NCI-H510A treated with DMSO at 0.1 percent for 48 hours (cell line): Measurements from ENCODE around the gene MIEN1.
"Not testable (repeated sequence)": the region's sequence is repeated elsewhere in the genome, so short reads cannot be mapped to it uniquely, and the experiment has no call there.

ENCODE experiments used
- DNase-seq: peaks from one replicate; lab custom pipeline; 2025; lab: John Stamatoyannopoulos, UW

The MIEN1 gene

DNA sequence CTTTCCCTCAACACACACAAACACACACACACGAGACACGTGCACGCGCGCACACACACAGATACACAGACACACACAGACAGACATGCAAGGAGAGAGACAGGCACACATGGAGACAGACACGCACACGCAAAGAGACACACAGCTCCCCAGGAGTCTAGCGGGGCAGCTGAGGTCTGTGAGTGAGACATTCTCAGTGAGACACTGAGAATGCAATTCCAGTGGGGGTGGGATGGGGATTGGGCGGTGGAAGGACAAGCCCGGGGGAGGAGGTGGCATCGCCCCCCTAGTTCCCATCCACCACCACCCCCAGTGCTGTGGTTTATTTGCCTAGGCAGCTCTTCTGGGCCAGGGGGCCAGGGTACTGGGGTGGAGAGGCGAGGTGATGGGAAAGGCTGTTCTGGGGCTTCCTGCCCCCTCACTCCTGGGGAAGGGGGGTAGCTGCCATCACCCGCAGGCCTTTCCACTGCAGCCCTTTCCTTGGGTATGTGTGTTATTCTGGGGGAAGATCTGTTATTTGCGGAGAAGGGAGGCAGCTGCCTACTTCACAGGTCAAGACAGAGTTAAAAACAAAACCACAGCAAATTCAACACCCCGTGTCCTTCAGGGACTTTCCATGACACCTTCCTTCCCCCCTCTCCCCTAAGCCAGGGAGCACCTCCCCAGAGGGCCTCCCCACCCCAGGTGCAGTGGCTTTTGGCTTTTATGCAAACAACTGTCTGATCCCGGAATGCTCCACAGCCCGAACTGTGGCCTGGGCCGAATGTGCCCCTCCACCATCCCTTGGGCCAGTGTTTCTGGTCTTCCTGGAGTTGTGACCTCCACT, 25.4 kb upstream of the MIEN1 start:
- DNase-seq = no peak

DNA sequence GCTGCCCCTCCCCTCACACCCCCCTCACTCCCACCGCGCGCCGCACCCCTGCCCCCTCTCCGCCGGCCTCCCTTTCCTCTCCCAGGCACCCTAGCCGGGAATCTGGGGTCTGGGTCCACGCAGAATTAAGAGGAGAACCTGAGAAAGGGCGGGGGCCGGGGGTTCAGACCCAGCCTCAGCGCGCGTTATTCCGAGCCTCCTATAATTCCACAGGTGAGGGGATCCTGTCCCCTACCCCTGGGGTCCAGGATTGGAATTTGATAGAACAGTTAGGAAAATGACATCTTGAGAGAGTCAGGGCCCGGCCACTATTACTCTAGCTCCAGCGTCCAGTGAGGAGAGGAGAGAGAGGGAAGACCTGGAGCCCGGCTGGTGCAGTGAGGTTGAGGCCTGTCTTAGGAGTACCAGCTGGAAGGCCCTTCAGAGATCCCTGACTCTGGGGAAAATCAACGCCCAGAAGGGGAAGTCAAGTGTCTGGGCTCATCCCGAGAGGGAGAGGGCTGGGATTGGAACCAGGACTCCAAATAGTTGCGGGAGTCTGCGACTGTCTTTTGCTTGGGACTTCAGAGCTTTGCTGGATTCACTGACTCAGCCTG, 24.7 kb upstream of the MIEN1 start:
- DNase-seq = no peak

DNA sequence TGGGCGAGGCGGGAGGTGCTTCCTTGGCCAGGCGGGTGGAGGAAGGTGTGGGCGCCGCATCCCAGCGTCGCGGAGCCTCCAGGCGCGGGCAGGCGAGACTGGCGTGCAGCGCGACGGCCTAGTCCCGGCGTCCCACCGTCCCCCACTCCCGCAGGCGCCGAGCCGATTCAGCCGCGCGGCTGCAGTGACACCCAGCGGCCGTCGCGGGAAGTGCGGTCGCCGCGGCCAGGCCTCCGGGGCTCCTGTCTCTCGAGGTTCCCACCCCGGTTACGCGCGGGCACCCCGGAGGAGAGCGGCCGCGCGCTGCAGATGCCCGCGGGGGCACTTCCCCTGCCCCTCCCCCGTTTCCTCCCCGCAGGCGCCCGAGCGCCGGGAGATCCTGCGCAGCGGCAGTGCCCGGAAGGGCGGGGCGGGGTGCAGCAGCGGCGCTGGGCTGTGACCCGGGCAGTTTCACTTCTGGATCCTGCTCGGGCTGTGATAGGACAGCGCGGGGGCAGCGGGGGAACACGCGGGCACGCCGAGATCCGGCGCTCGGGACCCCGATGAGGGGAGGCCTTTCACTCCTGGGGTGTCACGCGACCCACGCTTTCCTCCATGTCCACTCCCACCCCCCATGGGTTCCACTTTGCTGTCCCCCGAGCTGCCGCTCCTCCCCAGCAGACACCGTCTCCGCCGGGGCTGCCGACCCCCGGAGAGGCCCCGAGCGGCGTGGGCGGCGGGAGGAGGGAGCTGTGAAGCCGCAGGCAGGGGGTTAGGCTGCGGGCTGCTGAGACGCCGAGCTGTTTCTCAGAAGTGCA, 24.0 kb upstream of the MIEN1 start:
- peak; percentile 90 for DNase-seq

DNA sequence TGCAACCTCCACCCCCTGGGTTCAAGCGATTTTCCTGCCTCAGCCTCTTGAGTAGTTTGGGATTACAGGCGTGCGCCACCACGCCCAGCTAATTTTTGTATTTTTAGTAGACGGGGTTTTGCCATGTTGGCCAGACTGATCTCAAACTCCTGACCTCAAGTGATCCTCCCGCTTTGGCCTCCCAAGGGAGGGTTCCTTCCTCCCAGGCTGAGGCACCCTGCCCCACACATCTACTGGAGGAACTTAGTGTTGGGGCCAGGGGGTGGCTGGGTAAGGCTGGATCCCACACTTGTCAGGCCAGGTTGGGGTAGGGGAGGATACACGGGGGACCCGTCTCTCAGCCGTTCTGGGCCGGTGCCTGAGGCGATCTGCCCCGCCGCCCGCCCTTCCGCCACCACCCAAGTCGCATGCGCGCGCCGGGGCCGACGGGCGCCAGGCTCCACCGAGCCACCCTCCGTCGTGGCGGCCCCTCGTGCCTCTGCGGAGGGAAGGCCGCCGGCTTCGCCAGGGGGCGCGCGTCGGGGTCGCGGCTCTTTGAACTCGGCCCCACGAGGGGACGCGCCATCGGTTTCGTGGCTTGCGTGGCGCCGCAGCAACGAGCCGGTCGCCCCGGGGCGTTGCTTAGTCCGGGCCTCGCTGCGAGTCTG, 23.3 kb upstream of the MIEN1 start:
- DNase-seq = peak; percentile 32

DNA sequence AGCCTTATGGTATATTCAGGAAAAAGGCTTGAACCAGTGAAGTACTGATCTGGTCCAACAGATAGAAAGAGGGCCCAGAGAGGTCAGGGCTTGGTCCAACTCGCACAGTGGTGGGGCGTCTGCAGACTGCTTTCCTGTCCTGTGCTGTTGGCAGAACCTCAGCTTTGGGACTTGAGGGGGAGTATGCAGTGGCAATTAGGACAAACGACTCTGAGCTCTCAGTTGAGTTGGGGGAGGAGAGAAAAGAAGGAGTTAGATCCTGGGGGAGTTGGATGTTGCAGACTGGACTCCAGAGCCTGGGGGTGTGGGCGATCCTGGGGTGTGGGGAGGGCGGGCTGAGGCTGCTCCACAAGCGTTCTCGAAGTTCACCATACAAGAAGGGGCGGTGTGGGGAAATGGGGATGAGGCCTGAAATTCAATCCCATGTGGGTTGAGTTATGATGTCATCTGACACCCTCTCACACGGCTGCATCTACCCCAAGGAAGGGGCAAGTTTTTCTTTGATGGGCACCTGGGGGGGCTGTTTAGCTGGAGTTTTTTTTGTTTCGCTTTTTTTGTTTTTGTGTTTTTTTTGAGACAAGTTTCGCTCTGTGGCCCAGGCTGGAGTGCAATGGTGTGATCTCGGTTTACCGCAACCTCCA, 22.0 kb upstream of the MIEN1 start:
- DNase-seq = no peak

DNA sequence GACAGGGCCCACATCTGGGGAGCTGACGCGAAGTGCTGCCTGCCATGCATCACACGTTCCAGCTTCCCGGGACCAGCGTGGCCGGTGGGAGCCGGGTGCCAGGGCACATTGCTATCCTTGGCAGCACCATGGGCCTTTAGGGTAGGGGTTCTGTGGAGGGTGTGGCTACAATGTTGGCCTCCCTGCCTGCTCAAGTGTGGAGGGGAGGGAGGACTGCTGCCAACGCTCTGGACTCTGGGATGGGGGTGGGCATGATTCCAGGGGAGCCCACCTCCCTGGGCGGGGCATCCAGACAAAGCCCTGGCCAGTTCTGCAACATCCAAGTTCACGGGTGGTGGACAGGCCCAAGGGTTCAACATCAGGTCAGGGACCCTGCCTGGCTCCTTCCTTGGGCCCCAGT, 21.3 kb upstream of the MIEN1 start:
- no peak for DNase-seq

DNA sequence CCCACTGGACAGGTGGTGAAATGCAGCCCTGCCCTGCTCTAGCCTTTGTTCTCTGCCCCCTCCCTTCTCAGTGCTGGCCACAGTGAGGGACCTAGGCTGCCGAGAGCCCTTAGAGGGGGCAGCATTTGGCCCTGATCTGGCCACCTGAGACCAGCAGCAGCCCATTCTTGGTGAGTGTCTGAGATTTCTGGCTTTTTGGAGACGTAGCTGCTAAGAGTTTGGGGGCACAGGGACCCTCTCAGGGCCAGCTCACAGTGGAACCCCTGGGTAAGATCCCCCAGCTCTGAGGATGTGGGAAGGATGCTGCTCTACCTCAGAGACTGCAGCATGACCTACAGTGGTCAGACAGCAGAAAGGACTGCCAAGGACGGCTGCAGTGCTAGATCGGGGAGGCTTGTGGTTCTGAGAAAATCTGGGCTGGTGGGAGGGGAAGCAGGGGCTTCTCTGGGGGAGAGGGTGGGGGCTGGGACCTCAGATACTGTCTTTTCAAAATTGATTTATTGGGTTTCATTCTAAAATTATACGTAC, 20.7 kb upstream of the MIEN1 start:
- no peak for DNase-seq

DNA sequence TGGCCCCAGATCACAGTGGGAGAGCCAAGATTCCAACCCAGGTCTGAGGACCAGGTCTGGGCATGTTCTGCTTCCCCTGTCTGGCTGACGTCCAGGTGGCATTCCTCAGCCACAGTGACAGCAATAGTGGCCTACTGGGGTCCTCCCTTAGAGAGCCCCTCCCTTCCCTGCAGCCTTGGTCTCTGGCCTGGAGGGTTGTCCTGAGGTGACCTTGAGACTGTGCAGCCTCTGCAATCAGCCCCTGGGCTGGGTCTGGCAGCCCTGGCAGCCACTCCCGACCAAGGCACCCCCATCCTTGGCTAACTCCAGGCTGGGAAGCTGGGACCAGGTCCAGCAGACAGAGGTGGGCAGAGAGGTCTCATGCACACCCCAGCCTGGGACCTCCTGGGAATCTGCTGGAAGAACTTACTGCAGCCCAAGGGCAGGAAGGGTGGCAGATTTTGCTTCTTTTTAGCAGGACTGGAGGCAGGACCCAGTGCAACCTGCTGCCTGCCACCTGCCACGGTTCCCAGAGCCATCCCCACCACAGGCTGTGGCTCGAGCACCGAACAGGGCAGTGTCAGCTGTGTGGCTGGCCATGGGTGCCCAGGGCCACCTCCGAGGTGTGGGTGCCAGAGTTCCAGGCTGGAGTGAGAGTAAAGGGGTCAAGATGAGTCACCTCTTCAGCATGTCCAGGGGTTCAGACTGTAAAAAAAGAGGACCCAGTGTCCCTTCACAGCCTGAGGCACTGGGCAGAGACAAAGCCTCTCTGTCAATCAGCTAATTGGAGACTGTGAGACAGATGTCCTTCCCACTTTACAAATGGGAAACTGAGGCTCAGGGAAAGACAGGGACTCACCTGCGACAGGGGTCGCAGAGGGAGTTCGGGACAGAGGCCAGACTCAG, 20.0 kb upstream of the MIEN1 start:
- DNase-seq = no peak

DNA sequence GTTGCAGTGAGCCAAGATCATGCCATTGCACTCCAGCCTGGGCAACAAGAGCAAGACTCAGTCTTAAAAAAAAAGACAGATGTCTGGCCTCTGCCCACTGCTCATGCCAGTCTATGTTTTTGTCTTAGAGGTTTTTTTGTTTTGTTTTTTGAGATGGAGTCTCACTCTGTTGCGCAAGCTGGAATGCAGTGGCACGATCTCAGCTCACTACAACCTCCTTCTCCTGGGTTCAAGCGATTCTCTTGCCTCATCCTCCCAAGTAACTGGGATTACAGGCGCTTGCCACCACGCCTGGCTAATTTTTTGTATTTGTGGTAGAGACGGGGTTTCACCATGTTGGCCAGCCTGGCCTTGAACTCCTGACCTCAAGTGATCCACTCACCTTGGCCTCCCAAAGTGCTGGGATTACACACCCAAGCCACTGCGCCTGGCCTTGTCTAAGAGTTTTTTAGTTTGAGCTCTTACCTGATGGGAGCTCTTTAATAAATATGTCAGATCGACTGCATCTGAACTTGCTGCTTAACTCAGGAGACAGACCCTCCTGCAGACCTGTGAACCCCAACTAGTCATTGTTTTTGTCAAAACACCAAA, 18.2 kb upstream of the MIEN1 start:
- not testable (repeated sequence) for DNase-seq

DNA sequence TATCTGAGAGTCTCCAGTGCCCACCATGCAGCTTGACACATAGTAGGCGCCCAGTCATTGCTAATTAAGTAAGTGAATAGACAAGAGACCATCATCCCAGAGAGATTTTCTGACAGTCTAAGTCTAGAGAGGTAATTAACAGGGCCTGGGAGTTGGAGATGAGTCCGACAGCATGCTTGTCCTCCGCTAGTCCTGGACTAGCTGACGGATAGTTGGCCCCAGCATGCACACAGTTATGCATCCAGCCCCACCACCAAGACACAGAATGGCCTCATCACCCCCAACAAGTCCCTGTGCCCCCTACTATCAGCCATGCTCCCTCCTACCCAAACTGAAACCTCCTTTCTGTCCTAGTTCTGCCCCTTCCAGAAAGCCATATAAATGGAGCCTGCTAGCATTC, 17.4 kb upstream of the MIEN1 start:
- no peak for DNase-seq

DNA sequence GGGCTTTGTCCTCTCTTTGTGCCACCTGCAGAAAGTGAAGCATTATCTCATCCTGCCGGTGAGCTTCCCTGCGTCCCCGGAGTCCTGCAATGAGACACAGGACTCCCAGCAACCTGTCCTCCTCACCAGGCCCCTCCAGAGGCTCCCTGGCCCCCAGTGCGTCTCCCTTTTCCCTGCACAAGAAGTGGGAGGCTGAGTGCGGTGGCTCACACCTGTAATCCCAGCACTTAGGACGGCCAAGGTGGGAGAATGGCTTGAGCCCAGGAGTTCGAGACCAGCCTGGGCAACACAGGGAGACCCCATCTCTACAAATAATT, 15.8 kb upstream of the MIEN1 start:
- DNase-seq = no peak

DNA sequence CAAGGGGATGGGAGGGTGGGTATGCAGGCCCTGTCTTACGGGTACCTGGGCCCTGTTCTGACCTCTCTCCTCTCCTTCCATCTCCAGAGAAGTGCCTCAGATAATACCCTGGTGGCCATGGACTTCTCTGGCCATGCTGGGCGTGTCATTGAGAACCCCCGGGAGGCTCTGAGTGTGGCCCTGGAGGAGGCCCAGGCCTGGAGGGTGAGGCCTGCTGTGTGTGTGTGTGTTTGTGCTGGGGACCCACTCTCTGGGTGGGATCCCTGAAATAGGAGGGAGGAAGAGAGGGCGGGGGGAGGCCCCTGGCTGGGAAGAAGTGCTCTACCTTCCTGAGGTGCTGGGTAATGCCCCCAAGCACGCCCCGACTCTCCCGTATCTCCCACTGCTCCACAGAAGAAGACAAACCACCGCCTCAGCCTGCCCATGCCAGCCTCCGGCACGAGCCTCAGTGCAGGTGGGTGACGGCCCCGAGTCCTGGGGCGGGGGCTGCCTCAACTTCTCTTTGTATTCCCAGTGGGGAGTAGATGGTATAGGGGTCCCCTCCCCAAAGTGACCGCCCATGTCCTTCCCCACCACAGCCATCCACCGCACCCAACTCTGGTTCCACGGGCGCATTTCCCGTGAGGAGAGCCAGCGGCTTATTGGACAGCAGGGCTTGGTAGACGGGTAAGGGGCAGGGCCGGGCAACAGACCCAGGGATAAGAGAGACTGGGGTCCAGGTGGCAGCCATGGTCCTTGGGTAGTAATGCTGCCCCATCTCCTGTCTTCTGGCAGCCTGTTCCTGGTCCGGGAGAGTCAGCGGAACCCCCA, 15.2 kb upstream of the MIEN1 start:
- DNase-seq = no peak

DNA sequence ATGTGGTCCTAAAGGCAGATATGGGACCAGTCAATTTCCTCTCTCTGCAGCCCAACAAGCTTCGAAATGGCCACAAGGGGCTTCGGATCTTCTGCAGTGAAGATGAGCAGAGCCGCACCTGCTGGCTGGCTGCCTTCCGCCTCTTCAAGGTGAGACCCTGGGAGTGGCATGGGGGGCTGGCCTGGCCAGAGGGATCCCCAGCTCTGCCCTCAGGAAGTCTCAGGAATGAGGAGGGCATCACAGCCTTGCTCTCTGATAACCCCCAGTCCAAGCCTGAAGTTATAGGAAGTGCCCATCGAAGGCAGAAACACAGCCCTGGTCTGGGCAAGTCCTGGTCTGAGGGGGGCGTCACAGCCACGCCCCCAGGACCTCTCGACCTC, 14.5 kb upstream of the MIEN1 start:
- no peak for DNase-seq

DNA sequence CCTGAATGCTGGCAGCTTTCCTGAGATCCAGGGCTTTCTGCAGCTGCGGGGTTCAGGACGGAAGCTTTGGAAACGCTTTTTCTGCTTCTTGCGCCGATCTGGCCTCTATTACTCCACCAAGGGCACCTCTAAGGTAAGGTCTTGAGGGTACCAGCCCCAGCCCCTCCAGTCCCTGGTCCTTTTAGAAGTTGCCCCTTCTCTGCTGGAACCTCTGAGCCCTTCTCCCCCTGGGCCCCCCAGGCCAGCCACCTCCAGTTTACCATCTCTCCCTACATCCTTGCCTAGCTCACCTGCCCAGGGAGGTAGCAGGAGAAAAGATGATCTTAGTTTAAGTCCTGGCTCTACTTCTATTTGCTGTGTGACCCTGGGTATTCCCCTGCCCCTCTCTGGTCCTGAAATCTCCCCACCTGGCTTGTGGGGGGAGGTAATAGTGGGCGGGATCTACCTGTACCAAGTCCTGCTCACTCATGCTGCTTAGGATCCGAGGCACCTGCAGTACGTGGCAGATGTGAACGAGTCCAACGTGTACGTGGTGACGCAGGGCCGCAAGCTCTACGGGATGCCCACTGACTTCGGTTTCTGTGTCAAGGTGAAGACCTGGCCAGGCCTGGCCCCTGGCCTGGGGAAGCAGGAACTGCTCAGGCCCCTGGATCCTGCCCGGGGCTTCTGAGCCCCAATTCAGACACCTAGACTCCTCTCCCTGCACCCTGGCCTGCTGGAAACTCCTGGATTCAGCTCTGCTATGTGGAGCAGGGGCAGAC, 13.9 kb upstream of the MIEN1 start:
- no peak for DNase-seq

DNA sequence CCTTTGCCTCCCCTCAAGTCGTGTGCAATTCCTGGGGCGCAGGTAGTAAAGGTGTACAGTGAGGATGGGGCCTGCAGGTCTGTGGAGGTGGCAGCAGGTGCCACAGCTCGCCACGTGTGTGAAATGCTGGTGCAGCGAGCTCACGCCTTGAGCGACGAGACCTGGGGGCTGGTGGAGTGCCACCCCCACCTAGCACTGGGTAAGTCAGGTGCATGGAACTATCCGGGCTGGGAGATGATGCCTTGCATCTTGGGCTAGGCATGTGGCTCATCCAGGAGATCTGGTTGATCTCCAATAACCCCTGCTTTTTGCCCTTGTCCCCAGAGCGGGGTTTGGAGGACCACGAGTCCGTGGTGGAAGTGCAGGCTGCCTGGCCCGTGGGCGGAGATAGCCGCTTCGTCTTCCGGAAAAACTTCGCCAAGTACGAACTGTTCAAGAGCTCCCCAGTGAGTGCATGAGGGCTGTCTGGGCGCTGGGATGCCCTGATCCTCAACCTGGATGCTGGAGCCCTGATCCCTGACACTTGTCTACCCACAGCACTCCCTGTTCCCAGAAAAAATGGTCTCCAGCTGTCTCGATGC, 12.6 kb upstream of the MIEN1 start:
- no peak for DNase-seq

DNA sequence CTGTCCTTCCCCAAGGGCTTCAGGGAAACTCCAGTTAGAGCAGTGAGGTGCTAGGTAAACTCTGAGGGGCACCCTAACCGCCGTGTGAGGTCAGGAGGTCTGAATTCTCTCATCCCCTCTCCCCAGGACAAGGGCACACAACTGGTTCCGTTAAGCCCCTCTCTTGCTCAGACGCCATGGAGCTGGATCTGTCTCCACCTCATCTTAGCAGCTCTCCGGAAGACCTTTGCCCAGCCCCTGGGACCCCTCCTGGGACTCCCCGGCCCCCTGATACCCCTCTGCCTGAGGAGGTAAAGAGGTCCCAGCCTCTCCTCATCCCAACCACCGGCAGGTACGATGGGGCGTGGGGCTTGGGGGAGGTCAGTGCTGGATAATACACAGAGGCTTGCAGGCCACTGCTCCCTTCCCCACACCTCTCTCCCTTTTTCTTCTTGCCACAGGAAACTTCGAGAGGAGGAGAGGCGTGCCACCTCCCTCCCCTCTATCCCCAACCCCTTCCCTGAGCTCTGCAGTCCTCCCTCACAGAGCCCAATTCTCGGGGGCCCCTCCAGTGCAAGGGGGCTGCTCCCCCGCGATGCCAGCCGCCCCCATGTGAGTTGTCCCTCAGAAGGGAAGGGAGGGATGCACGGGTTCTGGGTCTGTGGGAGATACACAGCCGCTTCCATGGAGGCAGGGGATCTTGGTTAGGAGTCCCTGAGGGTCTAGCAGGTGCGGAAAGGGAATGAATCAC, 12.0 kb upstream of the MIEN1 start:
- DNase-seq = no peak

DNA sequence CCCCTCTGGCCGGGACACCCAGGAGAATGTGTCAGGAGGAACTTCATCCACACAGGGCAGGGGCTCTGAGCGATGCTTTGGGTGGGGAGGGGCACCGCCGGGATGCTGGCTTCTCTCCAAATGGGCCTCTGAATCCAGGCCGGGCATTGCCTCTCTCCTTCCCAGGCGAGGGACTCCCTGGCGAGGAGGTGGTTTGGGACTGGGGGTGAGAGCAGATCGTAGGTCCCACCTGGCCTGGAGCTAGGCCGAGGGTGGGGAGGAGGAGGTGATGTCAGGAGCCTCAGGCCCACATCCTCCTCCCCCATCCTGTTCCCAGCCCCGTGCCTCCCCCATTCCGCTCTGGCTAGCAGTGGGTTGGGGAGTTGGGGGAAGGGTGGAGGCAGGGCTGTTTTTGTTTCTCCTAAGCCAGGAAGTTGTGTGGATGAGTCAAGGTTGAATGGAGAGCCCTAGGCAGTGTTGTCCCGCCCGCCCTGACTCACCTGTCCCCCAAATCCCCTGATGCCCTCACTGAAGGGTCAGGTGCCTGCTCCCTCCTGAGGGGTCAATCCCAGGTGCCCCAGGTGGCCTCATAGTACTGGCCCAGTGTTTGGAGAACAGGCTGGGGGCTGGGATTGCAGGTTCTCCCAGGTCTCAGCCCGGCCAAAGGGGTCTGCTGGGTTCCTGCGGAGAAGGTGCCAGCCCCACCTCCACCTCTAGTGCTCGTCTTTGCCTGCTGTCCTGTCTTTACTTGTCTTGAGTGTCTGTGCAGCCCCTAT, 10.2 kb upstream of the MIEN1 start:
- peak; percentile 25 for DNase-seq
